HG03571 (cell line): ENCODE measurements around the gene ERCC6L2.

ENCODE experiments used
- ATAC-seq: cut with Tn5 transposase; IDR thresholded peaks from one replicate; pipeline ENCODE4 v1.9.1; 2021; ENCODE audit not compliant: unreplicated experiment

The ERCC6L2 gene

GRCh38 chr9:95864852-95865580, 10.5 kb upstream of the ERCC6L2 start:
- ATAC-seq = no peak

GRCh38 chr9:95870352-95870751, 5.1 kb upstream of the ERCC6L2 start:
- no peak for ATAC-seq

GRCh38 chr9:95870906-95871305, 4.6 kb upstream of the ERCC6L2 start:
- no peak for ATAC-seq

DNA sequence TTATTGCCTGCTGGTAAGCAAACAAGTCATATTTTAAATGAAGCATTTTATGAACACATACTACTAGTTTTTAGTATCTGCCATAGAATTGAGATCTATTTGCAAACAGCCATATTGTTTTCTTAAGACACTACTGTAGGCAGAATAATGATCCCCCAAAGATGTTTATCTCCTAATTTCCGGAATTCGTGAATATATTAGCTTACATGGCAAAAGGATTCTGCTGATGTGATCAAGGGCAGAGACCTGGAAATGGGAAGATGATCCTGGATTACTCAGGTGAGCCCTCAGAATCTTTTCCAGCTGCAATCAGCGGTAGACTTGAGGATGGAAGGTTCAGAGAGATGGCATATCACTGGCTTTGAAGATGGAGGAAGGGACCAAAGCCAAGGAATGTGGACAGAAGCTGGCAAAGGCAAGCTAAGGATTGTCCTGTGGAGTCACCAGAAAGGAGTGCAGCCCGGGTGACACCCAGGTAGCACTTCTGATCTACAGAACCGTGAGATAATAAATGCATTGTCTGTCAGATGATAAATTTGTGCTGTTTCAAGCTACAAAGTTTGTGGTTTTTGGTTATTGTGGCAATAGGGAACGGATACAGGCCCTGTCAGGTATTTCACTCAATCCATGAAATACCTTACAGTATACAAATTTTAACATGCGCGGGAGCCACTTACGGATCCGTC, 1.0 kb upstream of the ERCC6L2 start:
- no peak for ATAC-seq

GRCh38 chr9:95874989-95875304, 544 bp upstream of the ERCC6L2 start:
- no peak for ATAC-seq

DNA sequence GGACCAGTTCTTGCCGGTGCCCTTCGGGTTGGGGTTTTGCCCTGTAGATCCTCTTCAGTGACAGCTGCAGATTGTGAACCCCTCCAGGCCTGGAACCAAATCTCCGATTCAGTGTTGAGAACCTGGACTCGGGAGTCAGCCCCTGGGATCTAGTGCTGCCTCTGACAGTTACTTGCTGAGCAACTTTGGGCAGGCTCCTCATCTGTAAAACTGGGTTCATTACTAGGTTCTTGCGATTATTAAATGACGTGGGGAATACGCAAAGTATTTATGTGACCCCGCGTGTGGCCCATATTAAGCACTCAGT, 600 bp downstream of the ERCC6L2 start:
- ATAC-seq = no peak

DNA sequence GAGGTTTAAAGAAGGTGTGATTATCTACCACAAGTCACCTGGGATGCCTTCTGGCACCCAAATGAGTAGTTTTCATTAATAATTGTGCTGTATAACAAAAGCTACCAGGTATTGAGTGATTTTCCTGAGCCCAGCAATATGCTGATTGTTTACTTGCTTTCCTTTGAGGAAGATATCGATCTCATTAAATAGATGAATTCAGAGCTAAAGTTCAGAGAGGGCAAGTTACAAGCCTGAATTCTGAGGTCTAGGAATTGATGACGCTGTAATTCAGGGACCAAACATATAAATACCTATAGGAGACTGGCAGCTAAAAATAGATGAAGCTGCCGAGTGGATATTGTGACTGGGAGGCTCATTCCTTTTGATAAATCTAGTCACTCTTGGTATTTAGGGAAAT, 1.1 kb downstream of the ERCC6L2 start:
- no peak for ATAC-seq

GRCh38 chr9:95877984-95878383, 2.5 kb downstream of the ERCC6L2 start:
- no peak for ATAC-seq

DNA sequence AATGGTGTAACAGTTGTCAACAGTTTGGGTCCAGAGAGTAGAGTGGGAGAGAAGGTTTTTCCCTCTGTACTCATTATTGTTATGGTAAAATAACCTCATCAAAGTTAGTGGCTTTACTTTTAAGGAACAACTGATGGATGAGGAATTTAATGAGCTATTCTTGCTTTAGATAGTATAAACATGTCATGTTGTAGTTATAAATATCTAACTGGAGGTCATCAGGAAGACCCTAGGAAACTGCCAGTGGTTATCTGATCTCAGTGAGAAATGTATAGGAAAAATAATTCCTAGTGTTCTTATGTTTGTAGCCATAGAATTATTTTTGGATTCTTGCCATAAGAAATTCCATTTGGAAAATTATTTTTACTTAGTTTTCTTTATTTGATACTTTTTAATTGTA, 4.1 kb downstream of the ERCC6L2 start:
- ATAC-seq = no peak

GRCh38 chr9:95880021-95880690, 4.7 kb downstream of the ERCC6L2 start:
- ATAC-seq = no peak

DNA sequence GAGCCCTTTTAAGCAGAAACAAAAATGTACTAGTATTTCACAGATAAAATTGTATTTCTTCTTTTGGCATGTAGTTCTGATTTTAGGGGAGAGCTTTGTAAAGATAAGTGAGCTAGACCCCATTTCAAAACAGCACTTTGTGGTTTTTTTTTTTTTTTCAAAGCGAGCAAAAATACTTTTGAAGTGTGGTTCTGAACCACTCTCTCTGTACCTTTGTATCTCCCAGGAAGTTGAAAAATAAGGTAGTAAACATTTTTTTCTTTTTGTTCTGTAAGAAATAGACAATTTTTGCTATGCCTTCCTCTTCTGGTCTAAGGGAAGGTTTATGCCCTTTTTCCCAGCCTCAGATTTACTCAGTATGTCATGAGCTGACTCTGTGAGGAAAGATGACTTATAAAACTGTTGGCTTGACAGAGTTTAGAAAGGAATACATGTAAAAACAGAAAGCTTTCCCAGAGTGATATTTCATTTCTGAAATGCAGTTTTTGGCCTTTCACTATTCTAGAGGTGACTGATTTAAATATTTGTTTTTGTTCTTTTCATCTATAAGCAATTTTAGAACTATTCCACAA, 12.5 kb downstream of the ERCC6L2 start:
- no peak for ATAC-seq

DNA sequence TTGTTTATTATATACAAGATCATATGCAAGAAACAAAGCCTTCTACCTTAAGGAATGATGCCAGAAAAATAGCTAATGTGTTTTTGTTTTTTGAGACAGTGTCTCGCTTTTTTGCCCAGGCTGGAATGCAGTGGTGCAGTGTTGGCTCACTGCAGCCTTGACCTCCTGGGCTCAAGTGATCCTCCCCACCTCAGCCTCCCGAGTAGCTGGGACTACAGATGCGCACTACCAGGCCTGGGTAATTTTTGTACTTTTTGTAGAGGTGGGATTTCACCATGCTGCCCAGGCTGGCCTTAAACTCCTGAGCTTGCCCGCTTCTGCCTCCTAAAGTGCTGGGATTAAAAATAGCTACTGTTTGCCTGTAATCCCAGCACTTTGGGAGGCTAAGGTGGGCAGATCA, 15.1 kb downstream of the ERCC6L2 start:
- ATAC-seq = no peak

DNA sequence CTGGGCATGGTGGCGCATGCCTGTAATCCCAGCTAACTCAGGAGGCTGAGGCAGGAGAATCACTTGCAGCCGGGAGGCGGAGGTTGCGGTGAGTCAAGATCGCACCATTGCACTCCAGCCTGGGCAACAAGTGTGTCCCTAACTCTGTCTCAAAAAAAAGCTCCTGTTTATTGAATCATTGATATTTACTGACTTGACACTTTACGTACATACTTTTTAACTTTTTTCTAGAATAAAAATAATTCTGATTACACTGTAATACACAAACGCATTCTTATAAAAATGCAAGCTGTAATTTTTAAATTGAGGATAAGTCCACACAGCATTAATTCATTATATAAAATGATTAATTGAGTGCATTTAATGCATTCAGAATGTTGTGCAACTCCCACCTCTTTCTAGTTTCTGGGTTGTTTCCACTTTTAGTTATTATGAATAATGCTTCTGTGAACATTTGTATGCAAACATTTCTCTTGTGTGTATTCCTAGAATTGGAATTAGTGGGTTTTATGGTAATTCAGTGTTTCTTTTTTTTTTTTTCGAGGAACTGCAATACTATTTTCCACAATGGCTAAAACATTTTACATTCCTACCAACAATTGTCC, 15.7 kb downstream of the ERCC6L2 start:
- no peak for ATAC-seq

DNA sequence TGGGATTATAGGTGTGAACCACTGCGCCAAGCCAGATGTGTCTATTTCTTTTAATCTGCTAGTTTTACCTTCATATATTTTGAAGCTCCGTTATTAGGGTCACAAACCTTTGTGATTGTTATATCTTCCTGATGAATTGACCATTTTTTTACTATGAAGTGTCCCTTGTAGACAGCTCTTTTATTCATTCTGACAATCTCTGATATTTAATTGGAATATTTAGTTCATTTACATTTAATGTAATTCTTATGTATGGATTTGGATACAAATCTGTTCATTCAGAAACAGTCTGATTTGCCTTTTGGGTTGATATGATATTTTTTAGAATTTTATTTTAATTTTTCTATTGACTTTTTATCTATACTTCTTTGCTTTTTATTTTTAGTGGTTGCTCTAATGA, 17.2 kb downstream of the ERCC6L2 start:
- ATAC-seq = no peak

DNA sequence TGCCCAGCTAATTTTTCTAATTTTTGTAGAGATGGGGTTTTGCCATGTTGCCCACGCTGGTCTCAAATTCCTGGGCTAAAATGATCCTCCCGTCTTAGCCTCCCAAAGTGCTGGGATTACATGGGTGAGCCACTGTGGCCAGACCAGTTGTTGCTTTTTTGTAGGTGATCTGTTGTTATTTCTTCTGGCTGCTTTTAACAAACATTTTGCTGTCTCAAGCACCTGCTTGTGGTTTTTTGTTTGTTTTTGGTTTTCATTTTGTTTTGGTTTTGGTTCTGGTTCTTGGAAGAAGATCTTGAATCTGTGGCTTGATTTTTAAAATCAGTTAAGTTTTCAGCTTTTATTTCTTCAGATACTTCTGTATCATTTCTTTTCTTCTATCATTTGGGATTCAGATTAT, 21.1 kb downstream of the ERCC6L2 start:
- ATAC-seq = no peak

GRCh38 chr9:95901506-95901905, 26.0 kb downstream of the ERCC6L2 start:
- ATAC-seq = no peak

DNA sequence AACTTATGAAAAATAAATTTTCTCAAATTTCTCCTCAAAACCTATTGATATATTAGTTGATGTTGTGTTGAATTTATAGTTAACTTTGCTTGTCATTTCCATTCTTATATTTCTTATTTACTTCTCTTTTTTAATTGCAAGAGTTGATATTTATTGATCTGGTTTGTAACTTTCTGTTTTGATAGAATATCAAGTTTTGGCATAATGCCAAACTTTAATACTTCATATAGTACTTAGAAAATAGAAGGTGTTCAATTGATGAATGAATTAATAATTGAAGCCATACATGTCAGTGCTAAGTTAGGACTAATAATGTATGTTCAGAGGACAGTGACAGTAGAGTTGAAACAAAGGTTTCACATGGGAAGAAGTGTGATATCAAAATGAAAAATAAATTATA, 27.9 kb downstream of the ERCC6L2 start:
- ATAC-seq = no peak

GRCh38 chr9:95907794-95908193, 32.3 kb downstream of the ERCC6L2 start:
- no peak for ATAC-seq

DNA sequence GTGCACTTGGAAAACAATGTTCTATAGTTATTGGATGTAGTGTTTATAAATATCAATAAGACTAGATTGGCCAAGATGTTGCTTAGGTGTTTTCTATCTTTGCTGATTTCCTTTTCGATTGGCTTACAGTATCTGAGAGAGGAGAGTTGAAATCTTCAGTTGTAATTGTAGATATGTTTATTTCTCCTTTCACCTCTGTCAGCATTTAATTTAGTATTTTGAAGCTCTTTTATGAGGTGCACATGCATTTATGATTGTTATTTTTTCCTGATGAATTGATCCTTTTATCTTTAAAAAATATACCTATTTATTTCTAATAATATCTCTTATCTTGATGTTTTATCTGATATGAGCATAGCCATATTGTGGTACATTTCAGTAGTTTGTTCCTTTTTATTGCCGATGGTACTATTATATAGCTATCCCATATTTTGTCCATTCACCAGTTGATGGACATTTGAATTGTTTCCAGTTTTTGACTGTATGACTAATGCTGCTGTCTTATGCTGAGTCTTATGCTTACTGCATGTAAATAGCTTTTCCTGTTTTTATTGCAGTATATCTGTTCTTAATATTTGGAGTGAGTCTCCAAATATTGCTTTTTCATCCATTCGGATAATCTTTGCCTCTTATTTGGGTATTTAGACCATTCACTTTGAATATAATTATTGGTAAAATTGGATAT, 34.7 kb downstream of the ERCC6L2 start:
- ATAC-seq = no peak

DNA sequence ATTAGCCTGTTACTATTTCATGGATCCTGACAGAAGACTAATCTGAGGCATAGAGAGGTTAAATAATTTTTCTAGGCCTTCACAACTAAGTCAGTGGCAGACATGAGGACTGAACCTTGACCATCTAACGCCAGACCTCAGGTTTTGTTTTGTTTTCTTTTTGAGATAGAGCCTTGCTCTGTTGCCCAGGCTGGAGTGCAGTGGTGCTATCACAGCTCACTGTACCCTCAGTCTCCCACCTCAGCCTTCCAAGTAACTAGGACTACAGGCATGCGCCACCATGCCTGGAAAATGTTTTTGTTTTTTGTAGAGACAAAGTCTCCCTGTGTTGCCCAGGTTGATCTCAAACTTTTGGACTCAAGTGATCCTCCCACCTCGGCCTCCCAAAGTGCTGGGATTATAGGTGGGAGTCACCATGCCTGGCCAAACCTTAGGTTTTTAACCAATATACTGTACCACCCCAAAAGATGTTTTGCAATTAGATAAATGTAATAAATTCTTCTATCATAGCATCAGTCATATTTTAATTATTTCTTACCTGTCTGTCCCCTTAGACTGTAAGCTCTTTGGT, 35.4 kb downstream of the ERCC6L2 start:
- no peak for ATAC-seq

GRCh38 chr9:95912773-95913172, 37.3 kb downstream of the ERCC6L2 start:
- no peak for ATAC-seq
